Measurements from ENCODE around the gene CRELD2. TPM values are rescaled to one million over a fixed set of nuclear protein-coding genes. Genes with fewer than 3 reads are reported as not detected.
"Not testable (repeated sequence)": the region's sequence is repeated elsewhere in the genome, so short reads cannot be mapped to it uniquely, and the experiment has no call there.

Gene CRELD2
- total RNA-seq, 1 donor from 2014 or later, result 22.1 TPM

- intact Hi-C loops (cut with DNase I), result no loop called here
- ATAC-seq (ENCODE audit: poor library complexity) (peak; percentile 44), DNase-seq (peak; percentile 73)
These were observed 18.7 kb downstream of the CRELD2 start for GRCh38 chr22:49936973-49937757.

- DNase-seq (peak; percentile 72), ATAC-seq (ENCODE audit: poor library complexity) (no peak)
- intact Hi-C loops (cut with DNase I), result no loop called here
These were observed 19.5 kb downstream of the CRELD2 start for GRCh38 chr22:49937758-49938564.

- intact Hi-C loops (cut with DNase I), result no loop called here
- DNase-seq (no peak), ATAC-seq (ENCODE audit: poor library complexity) (no peak)
These were observed 20.2 kb downstream of the CRELD2 start for GRCh38 chr22:49938565-49939136.

- DNase-seq (no peak), ATAC-seq (ENCODE audit: poor library complexity) (no peak)
- intact Hi-C loops (cut with DNase I), result no loop called here
These were observed 23.3 kb downstream of the CRELD2 start for GRCh38 chr22:49941507-49942316.

GRCh38 chr22:49942565-49943404, 24.4 kb downstream of the CRELD2 start:
- no peak for DNase-seq
- ATAC-seq (ENCODE audit: poor library complexity), result no peak
- intact Hi-C loops (cut with DNase I), result no loop called here

GRCh38 chr22:49943405-49943765, 25.0 kb downstream of the CRELD2 start:
- DNase-seq (no peak), ATAC-seq (ENCODE audit: poor library complexity) (no peak)
- intact Hi-C loops (cut with DNase I), result no loop called here

- ATAC-seq (ENCODE audit: poor library complexity) (no peak), DNase-seq (no peak)
- intact Hi-C loops (cut with DNase I), result no loop called here
These were observed 25.5 kb downstream of the CRELD2 start for GRCh38 chr22:49943771-49944398.

- DNase-seq (no peak), ATAC-seq (ENCODE audit: poor library complexity) (no peak)
- intact Hi-C loops (cut with DNase I), result no loop called here
These were observed 26.0 kb downstream of the CRELD2 start for GRCh38 chr22:49944399-49944891.

- not testable (repeated sequence) for ATAC-seq (ENCODE audit: poor library complexity)
These were observed 26.8 kb downstream of the CRELD2 start for GRCh38 chr22:49945042-49945794.

GRCh38 chr22:49946612-49947295, 28.3 kb downstream of the CRELD2 start:
- ATAC-seq (ENCODE audit: poor library complexity), result no peak
- intact Hi-C loops (cut with DNase I), result no loop called here
- no peak for DNase-seq

More at GRCh38 chr22:49945042-49945794, 26.8 kb downstream of the CRELD2 start:
- intact Hi-C loops (cut with DNase I); DNase-seq: not testable (repeated sequence)

GRCh38 chr22:49947296-49947622, 28.8 kb downstream of the CRELD2 start:
- ATAC-seq (ENCODE audit: poor library complexity) (no peak), DNase-seq (no peak)
- intact Hi-C loops (cut with DNase I), result no loop called here

- intact Hi-C loops (cut with DNase I), result no loop called here
- DNase-seq, result no peak
- no peak for ATAC-seq (ENCODE audit: poor library complexity)
These were observed 29.9 kb downstream of the CRELD2 start for GRCh38 chr22:49948116-49948957.

GRCh38 chr22:49948958-49949913, 30.8 kb downstream of the CRELD2 start:
- ATAC-seq (ENCODE audit: poor library complexity) (peak; percentile 59), DNase-seq (no peak)
- intact Hi-C loops (cut with DNase I), result no loop called here

- DNase-seq, result no peak
- intact Hi-C loops (cut with DNase I), result no loop called here
- ATAC-seq (ENCODE audit: poor library complexity), result no peak
These were observed 31.5 kb downstream of the CRELD2 start for GRCh38 chr22:49949914-49950292.
